GM19238 (cell line): Measurements from ENCODE around the gene BNIP1.

Source experiments
- DNase-seq: peaks from one replicate; pipeline ENCODE4 v3.0.0; 2011; ENCODE audit warnings: low spot score; ENCODE audit not compliant: insufficient read length

The BNIP1 gene

GRCh38 chr5:173211284-173211683, 67.0 kb downstream of the BNIP1 start:
- DNase-seq, result no peak

DNA sequence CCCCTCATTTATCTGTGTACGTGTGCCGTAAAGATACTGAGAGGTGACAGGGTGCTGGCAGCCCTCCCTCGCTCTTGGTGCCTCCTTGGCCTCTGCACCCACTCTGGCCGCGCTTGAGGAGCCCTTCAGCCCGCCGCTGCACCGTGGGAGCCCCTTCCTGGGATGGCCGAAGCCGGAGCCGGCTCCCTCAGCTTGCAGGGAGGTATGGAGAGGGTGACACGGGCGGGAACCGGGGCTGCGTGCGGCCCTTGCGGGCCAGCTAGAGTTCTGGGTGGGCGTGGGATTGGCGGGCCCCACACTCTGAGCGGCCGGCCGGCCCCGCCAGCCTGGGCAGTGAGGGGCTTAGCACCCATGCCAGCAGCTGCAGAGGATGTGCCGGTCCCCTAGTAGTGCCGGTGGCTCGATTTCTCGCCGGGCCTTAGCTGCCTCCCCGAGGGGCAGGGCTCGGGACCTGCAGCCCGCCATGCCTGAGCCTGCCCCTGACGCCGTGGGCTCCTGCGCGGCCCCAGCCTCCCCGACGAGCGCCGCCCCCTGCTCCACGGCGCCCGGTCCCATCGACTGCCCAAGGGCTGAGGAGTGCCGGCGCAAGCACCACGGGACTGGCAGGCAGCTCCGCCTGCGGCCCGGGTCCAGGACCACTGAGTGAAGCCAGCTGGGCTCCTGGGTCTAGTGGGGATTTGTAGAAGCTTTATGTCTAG, 69.1 kb downstream of the BNIP1 start:
- DNase-seq, result no peak
